Suprapubic skin (tissue), 4 donors: ENCODE results near the gene C19orf25. TPM values are rescaled to one million over a fixed set of nuclear protein-coding genes. Genes with fewer than 3 reads are reported as not detected.

Source experiments
- DNase-seq, 2 donors: peaks; one replicate each; pipeline ENCODE4 v3.0.0-alpha.2; 2019; ENCODE audit warnings: low spot score in 2 of 2
- H3K27ac ChIP-seq: fragments of 200-600 bp; sonication (generic); one replicate; pipeline ENCODE4 v1.5.1; 2019
- H3K27me3 ChIP-seq: fragments of 200-600 bp; sonication (generic); one replicate; pipeline ENCODE4 v1.5.1; 2019
- H3K36me3 ChIP-seq: fragments of 200-600 bp; sonication (generic); one replicate; pipeline ENCODE4 v1.5.1; 2019
- H3K4me1 ChIP-seq: fragments of 200-600 bp; sonication (generic); one replicate; pipeline ENCODE4 v1.5.1; 2019
- H3K4me3 ChIP-seq: fragments of 200-600 bp; sonication (generic); one replicate; pipeline ENCODE4 v1.5.1; 2019; ENCODE audit warnings: mild to moderate bottlenecking
- H3K9me3 ChIP-seq: fragments of 200-600 bp; sonication (generic); one replicate; pipeline ENCODE4 v1.5.1; 2019
- EP300 ChIP-seq: sonication (generic); formaldehyde crosslinking; IDR thresholded peaks from one replicate; pipeline ENCODE4 v1.6.1; 2017; ENCODE audit warnings: antibody characterized with exemption
- POLR2A ChIP-seq, 2 donors: fragments of 450-650 bp; IDR thresholded peaks; one replicate each; pipeline ENCODE4 v1.6.1; 2017; ENCODE audit warnings: antibody characterized with exemption in 2 of 2, mild to moderate bottlenecking in 2 of 2, moderate library complexity in 2 of 2
- POLR2AphosphoS5 ChIP-seq, 3 donors: sonication (generic); formaldehyde crosslinking; IDR thresholded peaks; one replicate each; pipeline ENCODE4 v1.6.1; 2017; ENCODE audit warnings: antibody characterized with exemption in 3 of 3
- WGBS: methylation state at CpG from one replicate; pipeline ENCODE4 v1.1.5; 2018; 5-methylcytosine and 5-hydroxymethylcytosine counted together
- total RNA-seq, 4 donors: library from RNA; depleted of rRNA; stranded (reverse); fragments of >200 nt; gene quantifications; one replicate each; pipeline ENCODE4 v1.1.0, GENCODE V29; 2016
- TF ChIP-seq, protein P1 (sequence below), 2 donors: fragments of 200-600 bp in 1 of 2; fragments of 450-650 bp in 1 of 2; sonication (generic) in 1 of 2; IDR thresholded peaks; one replicate each; pipeline ENCODE4 v1.5.1; 2016 to 2019; ENCODE audit warnings: antibody characterized with exemption in 2 of 2, mild to moderate bottlenecking in 1 of 2, moderate library complexity in 1 of 2

C19orf25 gene
- total RNA-seq, 4 donors from 2014 or later: 25.1 to 41.2 (median 36.4) TPM

GRCh38 chr19:1447944-1448343 lies 31.1 kb downstream of the C19orf25 start:
- H3K27ac ChIP-seq: no peak overlapping the region
- H3K9me3 ChIP-seq: no peaks in the 10 kb centered on the region
- H3K4me3 ChIP-seq: no peak overlapping the region
- TF ChIP-seq, protein P1, sequence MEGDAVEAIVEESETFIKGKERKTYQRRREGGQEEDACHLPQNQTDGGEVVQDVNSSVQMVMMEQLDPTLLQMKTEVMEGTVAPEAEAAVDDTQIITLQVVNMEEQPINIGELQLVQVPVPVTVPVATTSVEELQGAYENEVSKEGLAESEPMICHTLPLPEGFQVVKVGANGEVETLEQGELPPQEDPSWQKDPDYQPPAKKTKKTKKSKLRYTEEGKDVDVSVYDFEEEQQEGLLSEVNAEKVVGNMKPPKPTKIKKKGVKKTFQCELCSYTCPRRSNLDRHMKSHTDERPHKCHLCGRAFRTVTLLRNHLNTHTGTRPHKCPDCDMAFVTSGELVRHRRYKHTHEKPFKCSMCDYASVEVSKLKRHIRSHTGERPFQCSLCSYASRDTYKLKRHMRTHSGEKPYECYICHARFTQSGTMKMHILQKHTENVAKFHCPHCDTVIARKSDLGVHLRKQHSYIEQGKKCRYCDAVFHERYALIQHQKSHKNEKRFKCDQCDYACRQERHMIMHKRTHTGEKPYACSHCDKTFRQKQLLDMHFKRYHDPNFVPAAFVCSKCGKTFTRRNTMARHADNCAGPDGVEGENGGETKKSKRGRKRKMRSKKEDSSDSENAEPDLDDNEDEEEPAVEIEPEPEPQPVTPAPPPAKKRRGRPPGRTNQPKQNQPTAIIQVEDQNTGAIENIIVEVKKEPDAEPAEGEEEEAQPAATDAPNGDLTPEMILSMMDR (IDR thresholded peaks at IDR 0.05): no peak
- no peak for TF ChIP-seq POLR2AphosphoS5 (IDR thresholded peaks at IDR 0.05)
- TF ChIP-seq POLR2A (IDR thresholded peaks at IDR 0.05): no peak
- TF ChIP-seq EP300: no peak
- WGBS: 81% methylated on average over 9 of the region's 9 CpGs
- H3K4me1 ChIP-seq: peaks cover 39% of the 10 kb centered on the region
- peaks cover 78% of the 10 kb centered on the region for H3K27me3 ChIP-seq
- H3K36me3 ChIP-seq: no peaks in the 10 kb centered on the region
- DNase-seq: no peak

DNA sequence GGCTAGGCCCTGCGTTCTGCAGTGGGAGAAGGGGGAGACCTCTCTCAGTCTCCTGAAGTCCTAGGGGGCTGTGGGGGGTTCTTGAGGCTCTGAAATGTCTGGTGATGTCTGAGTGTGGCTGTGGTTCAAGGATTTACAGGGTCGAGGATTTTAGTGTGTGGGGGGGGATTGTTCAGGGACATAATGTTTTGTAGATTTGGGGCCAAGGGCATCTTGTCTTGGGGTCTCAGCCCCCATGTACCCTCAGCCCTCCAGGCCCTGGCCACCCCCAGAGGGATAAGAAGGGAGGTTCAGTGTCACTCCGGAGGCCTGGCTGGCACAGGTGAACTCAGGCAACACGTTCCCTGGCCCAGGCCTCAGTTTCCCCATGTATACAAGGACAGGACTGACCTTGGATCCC lies 31.5 kb downstream of the C19orf25 start:
- no peaks in the 10 kb centered on the region for H3K9me3 ChIP-seq
- H3K4me3 ChIP-seq: no peak overlapping the region
- peaks cover under 1% of the 10 kb centered on the region for H3K36me3 ChIP-seq
- no peak for TF ChIP-seq POLR2AphosphoS5 (IDR thresholded peaks at IDR 0.05)
- no peak for TF ChIP-seq EP300
- TF ChIP-seq POLR2A (IDR thresholded peaks at IDR 0.05): no peak
- TF ChIP-seq, protein P1 (IDR thresholded peaks at IDR 0.05): no peak
- H3K27me3 ChIP-seq: peaks cover 74% of the 10 kb centered on the region
- H3K27ac ChIP-seq: no peak overlapping the region
- WGBS: 34% methylated on average over 4 of the region's 4 CpGs
- peaks cover 34% of the 10 kb centered on the region for H3K4me1 ChIP-seq
- no peak for DNase-seq

GRCh38 chr19:1446713-1447481 lies 32.1 kb downstream of the C19orf25 start:
- peaks cover 34% of the 10 kb centered on the region for H3K4me1 ChIP-seq
- no peak for DNase-seq
- peaks cover 7% of the 10 kb centered on the region for H3K36me3 ChIP-seq
- H3K4me3 ChIP-seq: no peak overlapping the region
- H3K9me3 ChIP-seq: no peaks in the 10 kb centered on the region
- WGBS: 15% methylated on average over 8 of the region's 63 CpGs
- H3K27ac ChIP-seq: no peak overlapping the region
- TF ChIP-seq, protein P1 (IDR thresholded peaks at IDR 0.05): no peak
- TF ChIP-seq POLR2A (IDR thresholded peaks at IDR 0.05) (no peak), POLR2AphosphoS5 (IDR thresholded peaks at IDR 0.05) (no peak), EP300 (no peak)
- H3K27me3 ChIP-seq: peaks cover 68% of the 10 kb centered on the region

- Histone ChIP-seq H3K36me3 (peaks cover 15% of the 10 kb centered on the region), H3K4me3 (peak overlapping the region; percentile 45), H3K27me3 (peaks cover 60% of the 10 kb centered on the region), H3K27ac (no peak overlapping the region), H3K4me1 (peaks cover 35% of the 10 kb centered on the region), H3K9me3 (no peaks in the 10 kb centered on the region)
- no peak for TF ChIP-seq POLR2AphosphoS5 (IDR thresholded peaks at IDR 0.05)
- no peak for TF ChIP-seq POLR2A (IDR thresholded peaks at IDR 0.05)
- TF ChIP-seq, protein P1 (IDR thresholded peaks at IDR 0.05): no peak
- no peak for TF ChIP-seq EP300
- DNase-seq: no peak
- WGBS: no CpG with 5 or more reads among the region's 99 CpGs
Measured at GRCh38 chr19:1445932-1446712, 32.9 kb downstream of the C19orf25 start.
